Panc1 (cell line): Measurements from ENCODE around the gene CD9. TPM values are rescaled to one million over a fixed set of nuclear protein-coding genes. Genes with fewer than 3 reads are reported as not detected.

Source experiments
- ATAC-seq: fragments of 200-7000 bp; cut with Tn5 transposase; 2 replicates; pipeline ENCODE4 v1.9.1; 2020; ENCODE audit warnings: mild to moderate bottlenecking, moderate library complexity
- BruUV-seq: library from RNA; stranded (reverse); fragments of 400-500 nt; replicated peaks from 2 replicates; lab custom pipeline; 2021; lab: Mats Ljungman, UMichigan
- CTCF ChIA-PET: fragments of 300-600 bp; sonication (Branson Sonifier 250); formaldehyde crosslinking; loops from one replicate; lab custom pipeline; 2022; ENCODE audit warnings: antibody characterized with exemption; lab: Charles Lee
- POLR2A ChIA-PET: fragments of 300-600 bp; sonication (Branson Sonifier 250); formaldehyde crosslinking; loops from one replicate; lab custom pipeline; 2022; ENCODE audit warnings: antibody characterized with exemption; lab: Charles Lee
- DNase-seq: peaks from one replicate; pipeline ENCODE4 v3.0.0-alpha.2; 2010; ENCODE audit warnings: low read depth, low spot score
- H3K27ac ChIP-seq: 2 replicates; pipeline ENCODE4 v1.5.1; 2011; ENCODE audit warnings: mild to moderate bottlenecking, low read length, inconsistent platforms
- H3K27me3 ChIP-seq: fragments of 200-500 bp; sonication (Bioruptor generic); 2 replicates; pipeline ENCODE4 v1.6.0; 2014; ENCODE audit warnings: low read length, inconsistent platforms; ENCODE audit not compliant: control insufficient read depth, insufficient read depth
- H3K36me3 ChIP-seq: fragments of 200-500 bp; sonication (Bioruptor generic); 2 replicates; pipeline ENCODE4 v1.5.1; 2014; ENCODE audit warnings: inconsistent platforms, mild to moderate bottlenecking, low read length, moderate library complexity; ENCODE audit not compliant: control insufficient read depth, insufficient read depth
- H3K4me1 ChIP-seq: 2 replicates; pipeline ENCODE4 v1.5.1; 2011; ENCODE audit warnings: inconsistent platforms, mild to moderate bottlenecking, low read length, moderate library complexity; ENCODE audit not compliant: control insufficient read depth, insufficient read depth
- H3K4me3 ChIP-seq, 2 experiments: 2 replicates each; pipeline ENCODE4 v1.5.1; 2011 to 2012; ENCODE audit warnings: low read depth in 2 of 2, low read length in 2 of 2, mild to moderate bottlenecking in 2 of 2, inconsistent platforms in 1 of 2, moderate library complexity in 1 of 2
- H3K9me3 ChIP-seq: fragments of 200-500 bp; sonication (Bioruptor generic); 2 replicates; pipeline ENCODE4 v1.5.1; 2014; ENCODE audit warnings: low read depth, mild to moderate bottlenecking, inconsistent platforms, low read length, moderate library complexity; ENCODE audit not compliant: control insufficient read depth, insufficient read depth
- CTCF ChIP-seq: fragments of 450-650 bp; IDR thresholded peaks from 2 replicates; pipeline ENCODE4 v1.5.1; 2017; ENCODE audit warnings: mild to moderate bottlenecking
- POLR2AphosphoS5 ChIP-seq: IDR thresholded peaks from 2 replicates; pipeline ENCODE4 v1.6.1; 2012; ENCODE audit warnings: mild to moderate bottlenecking, low read depth, low read length, moderate library complexity
- SIN3A ChIP-seq: IDR thresholded peaks from 2 replicates; pipeline ENCODE4 v1.6.1; 2012; ENCODE audit warnings: low read depth, mild to moderate bottlenecking, low read length, moderate library complexity, borderline replicate concordance; ENCODE audit not compliant: insufficient read depth
- TCF7L2 ChIP-seq: IDR thresholded peaks from 2 replicates; pipeline ENCODE4 v1.6.1; 2011; ENCODE audit warnings: mild to moderate bottlenecking, low read depth, low read length, inconsistent platforms
- in situ Hi-C: cut with HindIII; loops from 2 replicates; pipeline ENCODE4 v1.10.0; 2016; ENCODE audit warnings: low sequenced_read_pairs, low pct_unique_long_range_greater_than_20kb
- intact Hi-C: fragments of 100-400 bp; cut with micrococcal nuclease; formaldehyde crosslinking; loops from one replicate; pipeline ENCODE4 v1.10.0; 2022; ENCODE audit not compliant: unreplicated experiment
- total RNA-seq: library from RNA; stranded (reverse); gene quantifications from one replicate; pipeline ENCODE4 v1.2.1, GENCODE V29; 2021; ENCODE audit not compliant: unreplicated experiment
- TF ChIP-seq, protein P1 (sequence below), 2 experiments: IDR thresholded peaks; 2 replicates each; pipeline ENCODE4 v1.6.1; 2011 to 2012; ENCODE audit warnings: low read depth in 2 of 2, control low read depth in 1 of 2, low read length in 1 of 2, mild to moderate bottlenecking in 1 of 2, moderate library complexity in 1 of 2; ENCODE audit not compliant: insufficient read depth in 1 of 2

CD9 gene
- total RNA-seq, 1 experiment from 2014 or later = 103 TPM

- in situ Hi-C loops = no loop called here
- Histone ChIP-seq H3K4me3 (no peak overlapping the region), H3K9me3 (no peaks in the 10 kb centered on the region), H3K36me3 (no peaks in the 10 kb centered on the region), H3K4me1 (no peaks in the 10 kb centered on the region), H3K27me3 (no peaks in the 10 kb centered on the region), H3K27ac (no peak overlapping the region)
- ChIA-PET POLR2A (no interaction called here), CTCF (no interaction called here)
- ATAC-seq = no peak
- no peak for TF ChIP-seq CTCF
- TF ChIP-seq POLR2AphosphoS5 = no peak
- TF ChIP-seq, protein P1, sequence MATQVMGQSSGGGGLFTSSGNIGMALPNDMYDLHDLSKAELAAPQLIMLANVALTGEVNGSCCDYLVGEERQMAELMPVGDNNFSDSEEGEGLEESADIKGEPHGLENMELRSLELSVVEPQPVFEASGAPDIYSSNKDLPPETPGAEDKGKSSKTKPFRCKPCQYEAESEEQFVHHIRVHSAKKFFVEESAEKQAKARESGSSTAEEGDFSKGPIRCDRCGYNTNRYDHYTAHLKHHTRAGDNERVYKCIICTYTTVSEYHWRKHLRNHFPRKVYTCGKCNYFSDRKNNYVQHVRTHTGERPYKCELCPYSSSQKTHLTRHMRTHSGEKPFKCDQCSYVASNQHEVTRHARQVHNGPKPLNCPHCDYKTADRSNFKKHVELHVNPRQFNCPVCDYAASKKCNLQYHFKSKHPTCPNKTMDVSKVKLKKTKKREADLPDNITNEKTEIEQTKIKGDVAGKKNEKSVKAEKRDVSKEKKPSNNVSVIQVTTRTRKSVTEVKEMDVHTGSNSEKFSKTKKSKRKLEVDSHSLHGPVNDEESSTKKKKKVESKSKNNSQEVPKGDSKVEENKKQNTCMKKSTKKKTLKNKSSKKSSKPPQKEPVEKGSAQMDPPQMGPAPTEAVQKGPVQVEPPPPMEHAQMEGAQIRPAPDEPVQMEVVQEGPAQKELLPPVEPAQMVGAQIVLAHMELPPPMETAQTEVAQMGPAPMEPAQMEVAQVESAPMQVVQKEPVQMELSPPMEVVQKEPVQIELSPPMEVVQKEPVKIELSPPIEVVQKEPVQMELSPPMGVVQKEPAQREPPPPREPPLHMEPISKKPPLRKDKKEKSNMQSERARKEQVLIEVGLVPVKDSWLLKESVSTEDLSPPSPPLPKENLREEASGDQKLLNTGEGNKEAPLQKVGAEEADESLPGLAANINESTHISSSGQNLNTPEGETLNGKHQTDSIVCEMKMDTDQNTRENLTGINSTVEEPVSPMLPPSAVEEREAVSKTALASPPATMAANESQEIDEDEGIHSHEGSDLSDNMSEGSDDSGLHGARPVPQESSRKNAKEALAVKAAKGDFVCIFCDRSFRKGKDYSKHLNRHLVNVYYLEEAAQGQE (IDR thresholded peaks at IDR 0.05; ENCODE audit: insufficient read depth in 1 of 2, low read depth in 2 of 2, low read length in 1 of 2) = no peak
- no peak for TF ChIP-seq TCF7L2
- no peak for TF ChIP-seq SIN3A
- intact Hi-C loops = no loop called here
- no TSS peak for BruUV-seq
- no peak for DNase-seq
Measured at GRCh38 chr12:6257007-6257406, 56.8 kb downstream of the CD9 start.

DNA sequence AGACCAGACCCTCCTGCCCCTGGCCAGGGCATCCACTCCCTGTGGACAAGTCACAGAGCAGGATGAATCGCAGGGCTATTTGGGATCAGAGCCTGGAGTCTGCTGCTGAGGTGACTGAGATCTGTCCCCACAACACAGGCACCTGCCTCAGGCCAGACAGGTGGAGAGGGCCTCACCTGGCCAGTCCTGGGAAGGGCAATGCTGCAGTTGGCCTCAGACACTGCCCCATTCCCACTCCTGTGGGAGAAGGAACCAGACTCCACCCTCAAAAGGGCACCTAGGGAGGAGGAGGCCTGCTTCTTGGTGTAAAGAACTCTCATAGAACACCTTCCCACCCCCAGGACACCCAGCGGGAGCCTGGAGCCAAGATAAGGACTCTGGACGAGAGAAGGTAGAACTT lies 62.0 kb downstream of the CD9 start:
- Histone ChIP-seq H3K27me3 (no peaks in the 10 kb centered on the region), H3K4me1 (no peaks in the 10 kb centered on the region), H3K36me3 (no peaks in the 10 kb centered on the region), H3K9me3 (no peaks in the 10 kb centered on the region), H3K27ac (no peak overlapping the region), H3K4me3 (no peak overlapping the region)
- DNase-seq (no peak), ATAC-seq (no peak)
- TF ChIP-seq SIN3A (no peak), POLR2AphosphoS5 (no peak), CTCF (no peak), TCF7L2 (no peak)
- TF ChIP-seq, protein P1 (IDR thresholded peaks at IDR 0.05; ENCODE audit: insufficient read depth in 1 of 2, low read depth in 2 of 2, low read length in 1 of 2) = no peak
- intact Hi-C loops (no loop called here), in situ Hi-C loops (no loop called here)
- ChIA-PET CTCF (no interaction called here), POLR2A (no interaction called here)
- BruUV-seq = no TSS peak
